Activated CD4-positive, alpha-beta T cell treated with anti-CD3 and anti-CD28 coated beads, Interleukin-2, amount 50 U/mL, for 1 hour (primary cell): ENCODE measurements around the gene RPS23.

Source experiments
- DNase-seq: peaks from one replicate; pipeline ENCODE4 v3.0.0-alpha.2; 2020

RPS23 gene

DNA sequence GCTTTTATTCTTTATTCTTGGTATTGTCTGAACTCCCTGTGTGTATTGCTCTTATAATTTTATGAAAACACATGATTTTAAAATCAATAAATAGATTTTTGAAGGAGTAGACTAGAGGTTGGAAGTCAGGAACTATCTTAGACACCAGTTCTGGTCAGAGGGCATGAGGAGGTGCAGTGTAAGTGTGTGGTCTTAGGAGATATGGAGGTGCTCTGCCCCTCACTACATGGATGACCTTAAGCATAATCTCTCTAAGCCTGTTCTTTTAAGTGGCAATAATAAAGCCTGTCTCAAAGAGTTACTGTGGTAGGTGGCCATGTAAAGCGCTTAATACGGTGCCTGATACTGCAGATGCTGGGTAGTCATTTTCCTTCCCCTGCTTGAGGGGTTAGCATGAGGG, 34.0 kb downstream of the RPS23 start:
- no peak for DNase-seq

DNA sequence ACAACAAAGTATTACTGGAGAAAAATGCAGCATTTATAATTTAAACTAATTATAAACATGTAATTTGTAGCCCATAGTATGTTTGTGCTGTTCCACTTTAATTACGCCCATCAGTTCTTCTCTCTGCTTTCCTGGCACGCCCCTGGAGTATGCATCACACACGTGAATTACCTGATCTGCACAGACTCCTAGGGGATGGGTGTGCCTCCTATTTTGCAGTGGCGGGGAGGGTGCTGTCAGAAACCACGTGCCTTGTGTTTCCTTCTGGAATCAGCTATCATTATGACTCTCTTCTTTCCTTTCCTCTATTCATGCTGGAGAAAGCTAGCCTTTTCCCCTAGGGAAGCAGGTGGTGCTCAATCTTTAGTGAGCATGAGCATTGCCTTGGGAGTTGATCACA, 43.3 kb downstream of the RPS23 start:
- DNase-seq: no peak

DNA sequence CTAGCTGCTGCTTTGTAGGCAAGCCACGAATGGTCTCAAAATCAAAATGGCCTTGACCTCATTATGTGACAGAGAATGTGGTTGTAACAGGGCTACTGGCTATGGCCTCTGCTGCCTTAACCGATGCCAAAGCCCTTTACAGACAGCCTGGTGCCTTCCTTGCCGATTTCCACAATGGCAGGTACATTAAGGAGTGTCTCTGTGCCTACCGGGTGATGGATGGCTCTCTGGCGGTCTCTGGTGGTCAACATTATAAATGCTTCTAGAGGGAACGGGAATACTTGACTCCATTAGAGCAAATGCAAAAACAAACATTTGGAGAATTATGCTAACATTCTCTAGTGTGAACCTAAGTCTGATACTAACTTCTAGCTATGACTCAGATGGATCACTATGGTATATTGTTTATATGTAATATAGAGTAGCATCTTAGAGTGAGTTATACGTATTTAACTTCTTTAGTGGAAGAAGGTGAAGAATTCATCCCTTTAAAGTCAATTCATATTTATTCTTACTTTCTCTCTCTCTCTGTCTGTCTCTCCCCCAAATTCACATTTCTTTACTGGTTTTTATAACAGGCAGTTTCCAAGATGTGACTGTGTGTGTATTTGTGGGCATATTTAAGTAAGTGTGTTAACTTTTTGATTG, 52.5 kb downstream of the RPS23 start:
- peak; percentile 54 for DNase-seq
